ENCODE results near the gene FLAD1. TPM values are rescaled to one million over a fixed set of nuclear protein-coding genes. Genes with fewer than 3 reads are reported as not detected.

The FLAD1 gene
- total RNA-seq, 3 donors from 2014 or later (not counting 1 experiment from before 2014, with no cell fraction given) = 32.1 to 47.6 (median 38.7) TPM

GRCh38 chr1:155026588-155026987 is 43.4 kb downstream of the FLAD1 start:
- H3K4me1 ChIP-seq (ENCODE audit: control insufficient read depth, insufficient read depth, low read length) = no peaks in the 10 kb centered on the region
- no peak for DNase-seq
- intact Hi-C loops (cut with micrococcal nuclease) = no loop called here
- no peaks in the 10 kb centered on the region for H3K27me3 ChIP-seq (ENCODE audit: control insufficient read depth, insufficient read depth, low read length)
- Mint-ChIP-seq H3K9me3 (no peaks in the 10 kb centered on the region), H3K4me1 (no peaks in the 10 kb centered on the region), H3K27ac (no peak overlapping the region), H3K4me3 (no peak overlapping the region), H3K36me3 (no peaks in the 10 kb centered on the region), H3K27me3 (ENCODE audit: low read depth in 2 of 2) (no peaks in the 10 kb centered on the region)
- ATAC-seq = no peak
- TF ChIP-seq CTCF (IDR thresholded peaks at IDR 0.05) = no peak
- 91% methylated on average over 6 of the region's 6 CpGs for WGBS (ENCODE audit: insufficient coverage)
- no peak overlapping the region for H3K27ac ChIP-seq (ENCODE audit: low read length)
- no peak overlapping the region for H3K4me3 ChIP-seq (ENCODE audit: low read length)
- H3K36me3 ChIP-seq (ENCODE audit: control insufficient read depth, insufficient read depth, low read length) = no peaks in the 10 kb centered on the region
- H3K9me3 ChIP-seq (ENCODE audit: control insufficient read depth, insufficient read depth, low read length) = no peaks in the 10 kb centered on the region

- Histone ChIP-seq H3K4me1 (ENCODE audit: control insufficient read depth, insufficient read depth, low read length) (no peaks in the 10 kb centered on the region), H3K27ac (ENCODE audit: low read length) (no peak overlapping the region), H3K27me3 (ENCODE audit: control insufficient read depth, insufficient read depth, low read length) (no peaks in the 10 kb centered on the region), H3K36me3 (ENCODE audit: control insufficient read depth, insufficient read depth, low read length) (no peaks in the 10 kb centered on the region), H3K4me3 (ENCODE audit: low read length) (no peak overlapping the region), H3K9me3 (ENCODE audit: control insufficient read depth, insufficient read depth, low read length) (no peaks in the 10 kb centered on the region)
- no peak for ATAC-seq
- intact Hi-C loops (cut with micrococcal nuclease) = no loop called here
- DNase-seq = no peak
- no peaks in the 10 kb centered on the region for H3K4me1 Mint-ChIP-seq
- H3K27me3 Mint-ChIP-seq (ENCODE audit: low read depth in 2 of 2) = no peaks in the 10 kb centered on the region
- no peaks in the 10 kb centered on the region for H3K36me3 Mint-ChIP-seq
- no peak for TF ChIP-seq CTCF (IDR thresholded peaks at IDR 0.05)
- H3K9me3 Mint-ChIP-seq = no peaks in the 10 kb centered on the region
- WGBS (ENCODE audit: insufficient coverage) = 90% methylated on average over 16 of the region's 16 CpGs
- H3K27ac Mint-ChIP-seq = no peak overlapping the region
- no peak overlapping the region for H3K4me3 Mint-ChIP-seq
Measured at GRCh38 chr1:155029513-155030242, 46.5 kb downstream of the FLAD1 start.

GRCh38 chr1:155030243-155030795 is 47.2 kb downstream of the FLAD1 start:
- H3K27ac Mint-ChIP-seq = no peak overlapping the region
- H3K27ac ChIP-seq (ENCODE audit: low read length) = no peak overlapping the region
- no peak for DNase-seq
- H3K36me3 ChIP-seq (ENCODE audit: control insufficient read depth, insufficient read depth, low read length) = no peaks in the 10 kb centered on the region
- no peaks in the 10 kb centered on the region for H3K9me3 Mint-ChIP-seq
- WGBS (ENCODE audit: insufficient coverage) = 89% methylated on average over 15 of the region's 15 CpGs
- no peaks in the 10 kb centered on the region for H3K36me3 Mint-ChIP-seq
- no peaks in the 10 kb centered on the region for H3K27me3 ChIP-seq (ENCODE audit: control insufficient read depth, insufficient read depth, low read length)
- intact Hi-C loops (cut with micrococcal nuclease) = no loop called here
- H3K27me3 Mint-ChIP-seq (ENCODE audit: low read depth in 2 of 2) = no peaks in the 10 kb centered on the region
- H3K9me3 ChIP-seq (ENCODE audit: control insufficient read depth, insufficient read depth, low read length) = no peaks in the 10 kb centered on the region
- H3K4me1 ChIP-seq (ENCODE audit: control insufficient read depth, insufficient read depth, low read length) = no peaks in the 10 kb centered on the region
- H3K4me3 Mint-ChIP-seq = no peak overlapping the region
- no peaks in the 10 kb centered on the region for H3K4me1 Mint-ChIP-seq
- H3K4me3 ChIP-seq (ENCODE audit: low read length) = no peak overlapping the region
- no peak for TF ChIP-seq CTCF (IDR thresholded peaks at IDR 0.05)
- no peak for ATAC-seq

- Mint-ChIP-seq H3K27ac (no peak overlapping the region), H3K4me1 (no peaks in the 10 kb centered on the region), H3K4me3 (no peak overlapping the region), H3K9me3 (no peaks in the 10 kb centered on the region), H3K27me3 (ENCODE audit: low read depth in 2 of 2) (no peaks in the 10 kb centered on the region), H3K36me3 (no peaks in the 10 kb centered on the region)
- Histone ChIP-seq H3K4me3 (ENCODE audit: low read length) (no peak overlapping the region), H3K4me1 (ENCODE audit: control insufficient read depth, insufficient read depth, low read length) (no peaks in the 10 kb centered on the region), H3K36me3 (ENCODE audit: control insufficient read depth, insufficient read depth, low read length) (no peaks in the 10 kb centered on the region), H3K27me3 (ENCODE audit: control insufficient read depth, insufficient read depth, low read length) (no peaks in the 10 kb centered on the region), H3K9me3 (ENCODE audit: control insufficient read depth, insufficient read depth, low read length) (no peaks in the 10 kb centered on the region), H3K27ac (ENCODE audit: low read length) (no peak overlapping the region)
- ATAC-seq (no peak), DNase-seq (no peak)
- intact Hi-C loops (cut with micrococcal nuclease) = no loop called here
- TF ChIP-seq CTCF (IDR thresholded peaks at IDR 0.05) = no peak
- WGBS (ENCODE audit: insufficient coverage) = 89% methylated on average over 11 of the region's 11 CpGs
Measured at GRCh38 chr1:155030899-155031298, 47.8 kb downstream of the FLAD1 start.
